ENCODE measurements around the gene RPS15.

DNA sequence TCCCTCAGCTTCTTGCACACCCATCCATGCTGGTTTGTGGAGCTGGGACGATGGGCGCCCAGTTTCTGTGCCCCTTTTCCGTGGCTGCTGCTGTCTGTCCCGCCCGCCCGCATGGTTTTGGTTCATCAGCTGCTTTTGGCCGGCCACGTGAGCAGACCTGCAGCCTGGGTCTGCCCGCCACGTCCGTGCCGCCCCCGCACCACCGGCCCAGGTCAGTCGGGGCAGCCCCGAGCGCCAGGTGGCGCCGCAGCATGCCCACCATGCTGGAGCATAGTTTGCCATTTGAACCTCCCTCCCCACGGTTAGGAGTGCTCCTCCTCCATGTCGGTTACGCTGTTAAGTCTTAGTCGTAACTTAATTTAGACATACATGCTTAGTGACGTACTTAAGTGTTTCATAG, 15.3 kb upstream of the RPS15 start:
- TF ChIP-seq, protein P1, sequence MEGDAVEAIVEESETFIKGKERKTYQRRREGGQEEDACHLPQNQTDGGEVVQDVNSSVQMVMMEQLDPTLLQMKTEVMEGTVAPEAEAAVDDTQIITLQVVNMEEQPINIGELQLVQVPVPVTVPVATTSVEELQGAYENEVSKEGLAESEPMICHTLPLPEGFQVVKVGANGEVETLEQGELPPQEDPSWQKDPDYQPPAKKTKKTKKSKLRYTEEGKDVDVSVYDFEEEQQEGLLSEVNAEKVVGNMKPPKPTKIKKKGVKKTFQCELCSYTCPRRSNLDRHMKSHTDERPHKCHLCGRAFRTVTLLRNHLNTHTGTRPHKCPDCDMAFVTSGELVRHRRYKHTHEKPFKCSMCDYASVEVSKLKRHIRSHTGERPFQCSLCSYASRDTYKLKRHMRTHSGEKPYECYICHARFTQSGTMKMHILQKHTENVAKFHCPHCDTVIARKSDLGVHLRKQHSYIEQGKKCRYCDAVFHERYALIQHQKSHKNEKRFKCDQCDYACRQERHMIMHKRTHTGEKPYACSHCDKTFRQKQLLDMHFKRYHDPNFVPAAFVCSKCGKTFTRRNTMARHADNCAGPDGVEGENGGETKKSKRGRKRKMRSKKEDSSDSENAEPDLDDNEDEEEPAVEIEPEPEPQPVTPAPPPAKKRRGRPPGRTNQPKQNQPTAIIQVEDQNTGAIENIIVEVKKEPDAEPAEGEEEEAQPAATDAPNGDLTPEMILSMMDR (IDR thresholded peaks at IDR 0.05; ENCODE audit: low read depth, low read length, poor library complexity, severe bottlenecking) = no peak
- no peak for TF ChIP-seq EZH2phosphoT487 (IDR thresholded peaks at IDR 0.05; ENCODE audit: borderline replicate concordance, low read length)

Measured in DOHH2 (cell line).